GM12864 (cell line): ENCODE measurements around the gene ADCY9.
A peak's percentile ranks its signal among the peaks of the same experiment; 100 is the strongest.
"Not testable (repeated sequence)": the region's sequence is repeated elsewhere in the genome, so short reads cannot be mapped to it uniquely, and the experiment has no call there.

Experiments
- DNase-seq: peaks from one replicate; pipeline ENCODE4 v3.0.0-alpha.2; 2011; ENCODE audit warnings: low read depth
- H3K4me3 ChIP-seq: 2 replicates; pipeline ENCODE4 v1.5.1; 2011; ENCODE audit warnings: mild to moderate bottlenecking, low read depth, low read length, control low read depth
- TF ChIP-seq, protein P1 (sequence below): IDR thresholded peaks from 2 replicates; pipeline ENCODE4 v1.5.1; 2011; ENCODE audit warnings: low read depth, mild to moderate bottlenecking, moderate library complexity, low read length, control low read depth, inconsistent platforms; ENCODE audit errors: missing control alignments

Gene ADCY9

DNA sequence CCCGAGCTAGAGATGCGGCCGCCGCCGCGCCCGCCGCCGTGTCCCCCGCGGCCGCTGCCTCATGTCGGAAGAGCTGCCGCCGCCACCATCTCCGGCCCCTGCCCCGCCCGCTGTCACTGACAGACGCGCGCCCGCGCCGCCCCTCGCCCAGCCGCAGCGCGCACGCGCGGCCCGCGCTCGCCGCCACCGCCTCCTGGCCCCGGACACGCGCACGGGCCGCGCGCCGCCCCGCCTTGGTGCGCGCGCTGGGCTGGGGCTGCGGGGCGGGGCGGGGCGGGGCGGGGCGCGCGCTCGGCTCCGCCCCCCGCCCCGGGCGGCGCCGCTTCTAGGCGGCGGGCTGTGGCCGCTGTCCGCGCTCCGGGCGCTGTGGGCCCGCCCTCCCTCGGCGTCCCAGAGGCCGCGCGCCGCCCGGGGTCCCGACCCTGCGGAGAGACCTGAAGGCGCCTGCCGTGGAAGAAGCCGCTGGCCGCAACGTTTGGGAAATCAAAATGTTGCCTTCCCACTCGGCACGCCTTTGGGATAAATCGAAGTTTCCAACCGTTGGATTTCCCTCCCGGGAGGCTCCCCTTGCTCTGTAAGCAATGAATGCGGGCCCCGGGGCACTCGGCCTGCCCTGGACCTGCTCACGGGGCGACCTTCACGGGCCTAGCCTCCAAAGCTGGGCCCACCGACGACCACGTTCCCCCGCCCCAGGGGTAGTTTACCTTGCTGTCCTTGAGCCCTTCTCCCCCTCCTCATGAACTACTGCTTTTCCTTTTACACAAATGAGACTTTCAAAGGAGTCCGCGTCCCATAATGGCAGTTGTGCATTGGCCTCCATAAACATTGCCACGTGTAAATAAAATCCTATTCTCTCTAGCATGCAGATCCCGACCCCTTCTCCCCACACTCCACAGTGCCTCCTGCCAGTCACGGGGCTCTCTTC is at the start of gene ADCY9:
Gene ADCY9 (minus strand): TSS at position 118 of the 925 bp plus-strand sequence. CDS start 1,000 bp downstream, outside the sequence.
- DNase-seq: no peak
- H3K4me3 ChIP-seq: peak within 1 kb of the TSS; percentile 46
- TF ChIP-seq, protein P1, sequence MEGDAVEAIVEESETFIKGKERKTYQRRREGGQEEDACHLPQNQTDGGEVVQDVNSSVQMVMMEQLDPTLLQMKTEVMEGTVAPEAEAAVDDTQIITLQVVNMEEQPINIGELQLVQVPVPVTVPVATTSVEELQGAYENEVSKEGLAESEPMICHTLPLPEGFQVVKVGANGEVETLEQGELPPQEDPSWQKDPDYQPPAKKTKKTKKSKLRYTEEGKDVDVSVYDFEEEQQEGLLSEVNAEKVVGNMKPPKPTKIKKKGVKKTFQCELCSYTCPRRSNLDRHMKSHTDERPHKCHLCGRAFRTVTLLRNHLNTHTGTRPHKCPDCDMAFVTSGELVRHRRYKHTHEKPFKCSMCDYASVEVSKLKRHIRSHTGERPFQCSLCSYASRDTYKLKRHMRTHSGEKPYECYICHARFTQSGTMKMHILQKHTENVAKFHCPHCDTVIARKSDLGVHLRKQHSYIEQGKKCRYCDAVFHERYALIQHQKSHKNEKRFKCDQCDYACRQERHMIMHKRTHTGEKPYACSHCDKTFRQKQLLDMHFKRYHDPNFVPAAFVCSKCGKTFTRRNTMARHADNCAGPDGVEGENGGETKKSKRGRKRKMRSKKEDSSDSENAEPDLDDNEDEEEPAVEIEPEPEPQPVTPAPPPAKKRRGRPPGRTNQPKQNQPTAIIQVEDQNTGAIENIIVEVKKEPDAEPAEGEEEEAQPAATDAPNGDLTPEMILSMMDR: no peak

DNA sequence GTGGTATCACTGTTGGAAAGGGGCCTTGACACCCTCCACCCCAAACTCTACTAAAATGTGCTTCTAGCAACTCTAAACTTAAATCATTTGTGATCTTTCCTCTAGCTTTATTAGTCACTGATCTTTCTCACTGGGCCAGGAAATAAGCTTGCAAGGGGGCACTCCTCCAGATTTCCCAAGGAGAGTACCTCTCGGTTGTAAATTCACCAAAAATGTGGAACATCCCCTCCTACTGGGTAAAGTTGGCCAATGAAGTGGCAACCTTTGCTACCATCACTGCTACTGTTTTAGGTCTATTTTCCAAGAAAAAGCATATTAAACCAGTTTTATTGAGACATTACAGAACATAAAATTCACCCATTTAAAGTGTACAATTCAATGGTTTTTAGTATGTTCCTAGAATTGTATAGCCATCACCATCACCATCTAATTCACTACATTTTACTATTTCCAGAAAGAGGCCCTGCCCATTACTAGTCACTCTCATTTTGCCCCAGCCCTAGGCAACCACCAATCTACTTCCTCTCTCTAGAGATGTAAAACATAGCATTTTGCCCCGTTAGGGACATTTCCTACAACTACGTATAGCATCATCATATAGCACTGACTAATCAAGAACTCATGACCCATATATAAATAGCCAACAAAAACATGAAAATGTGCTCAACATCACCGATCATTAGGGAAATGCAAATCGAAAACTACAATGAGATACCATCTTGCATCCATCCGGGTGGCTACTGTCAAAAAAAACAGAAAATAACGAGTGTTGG is 44.6 kb upstream of the ADCY9 start:
- no peak for DNase-seq
- TF ChIP-seq, protein P1: no peak

DNA sequence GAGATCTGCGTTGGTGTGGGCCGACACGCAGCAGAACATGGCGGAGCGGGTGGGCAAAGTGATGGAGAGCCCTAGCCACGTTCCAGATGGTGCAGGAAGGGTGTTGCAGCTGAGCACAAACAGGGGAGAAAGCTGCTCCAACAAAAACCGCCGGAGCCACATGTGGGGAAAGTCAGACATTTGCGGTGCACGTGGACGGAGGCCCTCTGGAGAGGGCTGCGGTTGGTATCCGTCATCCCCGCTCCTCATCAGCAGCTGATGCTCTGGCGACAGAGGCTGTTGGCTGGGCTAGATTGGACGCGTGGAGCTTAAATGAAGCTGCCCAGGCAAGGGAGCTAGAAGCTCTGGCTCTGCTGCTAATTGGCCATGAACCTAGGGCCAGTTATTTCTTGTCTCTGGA is 43.5 kb upstream of the ADCY9 start:
- H3K4me3 ChIP-seq: no peak overlapping the region
- no peak for DNase-seq
- TF ChIP-seq, protein P1: no peak

More for the DNA sequence above, 44.6 kb upstream of the ADCY9 start:
- no peak overlapping the region for H3K4me3 ChIP-seq

DNA sequence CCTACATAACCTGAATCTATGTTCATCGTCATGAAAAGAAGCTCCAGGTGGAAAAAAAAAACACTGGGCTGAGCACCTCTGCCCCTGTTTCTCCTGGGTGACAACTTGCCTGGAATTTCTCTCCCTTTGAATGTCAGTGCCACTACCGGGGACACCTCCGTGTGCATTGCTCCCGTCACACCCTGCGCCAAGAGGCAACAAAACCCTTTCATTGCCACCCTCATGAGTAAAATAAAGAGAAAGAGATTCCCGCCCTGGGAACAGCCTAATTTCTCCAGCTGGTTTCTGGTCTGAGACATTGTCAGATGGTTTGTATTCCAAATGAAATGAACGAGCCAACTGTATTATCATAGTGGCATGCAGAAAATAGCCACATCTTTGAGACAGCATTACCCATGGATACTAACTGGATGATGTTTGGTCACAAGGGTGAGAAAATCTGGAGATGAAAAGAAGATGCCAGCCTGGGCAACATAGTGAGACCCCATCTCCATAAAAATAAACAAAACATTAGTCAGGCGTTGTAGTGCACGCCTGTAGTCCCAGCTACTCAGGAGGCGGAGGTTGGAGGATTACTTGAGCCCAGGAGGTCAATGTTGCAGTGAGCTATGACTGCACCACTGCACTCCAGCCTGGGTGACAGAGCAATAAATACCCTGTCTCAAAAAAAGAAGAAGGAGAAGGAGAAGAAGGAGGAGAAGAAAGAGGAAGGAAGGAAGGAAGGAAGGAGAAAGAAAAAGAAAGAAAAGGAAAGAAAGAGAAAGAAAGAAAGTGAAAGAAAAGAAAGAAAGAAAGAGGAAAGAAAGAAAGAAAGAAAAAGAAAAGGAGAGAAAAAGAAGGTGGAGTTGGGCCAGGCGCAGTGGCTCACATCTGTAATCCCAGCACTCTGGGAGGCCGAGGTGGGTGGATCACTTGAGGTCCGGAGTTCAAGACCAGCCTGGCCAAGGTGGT is 42.2 kb upstream of the ADCY9 start:
- DNase-seq: no peak
- TF ChIP-seq, protein P1: no peak
- H3K4me3 ChIP-seq: no peak overlapping the region

DNA sequence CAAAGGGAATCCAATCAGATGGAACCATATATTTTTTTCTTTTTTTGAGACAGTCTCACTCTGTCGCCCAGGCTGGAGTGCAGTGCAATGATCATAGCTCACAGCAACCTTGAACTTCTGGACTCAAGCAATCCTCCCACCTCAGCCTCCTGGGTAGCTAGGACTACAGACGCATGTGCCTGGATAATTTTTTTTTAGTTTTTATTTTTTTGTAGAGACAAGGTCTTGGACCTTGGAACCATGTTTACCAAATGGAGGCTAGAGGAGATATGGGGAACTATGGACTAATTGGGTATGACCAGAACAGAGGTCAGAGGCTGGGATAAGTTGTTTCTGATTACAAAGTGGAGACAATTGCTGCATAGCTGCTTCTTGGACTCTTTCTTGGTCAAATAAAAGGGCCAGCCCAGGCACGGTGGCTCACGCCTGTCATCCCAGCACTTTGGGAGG is 41.2 kb upstream of the ADCY9 start:
- DNase-seq: no peak
- H3K4me3 ChIP-seq: no peak overlapping the region
- TF ChIP-seq, protein P1: no peak

DNA sequence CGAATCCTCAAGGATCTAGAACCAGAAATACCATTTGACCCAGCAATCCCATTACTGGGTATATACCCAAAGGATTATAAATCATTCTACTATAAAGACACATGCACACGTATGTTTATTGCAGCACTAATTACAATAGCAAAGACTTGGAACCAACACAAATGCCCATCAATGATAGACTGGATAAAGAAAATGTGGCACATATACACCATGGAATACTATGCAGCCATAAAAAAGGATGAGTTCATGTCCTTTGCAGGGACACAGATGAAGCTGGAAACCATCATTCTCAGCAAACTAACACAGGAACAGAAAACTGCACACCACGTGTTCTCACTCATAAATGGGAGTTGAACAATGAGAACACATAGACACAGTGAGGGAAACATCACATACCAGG is 40.3 kb upstream of the ADCY9 start:
- not testable (repeated sequence) for DNase-seq, H3K4me3 ChIP-seq

DNA sequence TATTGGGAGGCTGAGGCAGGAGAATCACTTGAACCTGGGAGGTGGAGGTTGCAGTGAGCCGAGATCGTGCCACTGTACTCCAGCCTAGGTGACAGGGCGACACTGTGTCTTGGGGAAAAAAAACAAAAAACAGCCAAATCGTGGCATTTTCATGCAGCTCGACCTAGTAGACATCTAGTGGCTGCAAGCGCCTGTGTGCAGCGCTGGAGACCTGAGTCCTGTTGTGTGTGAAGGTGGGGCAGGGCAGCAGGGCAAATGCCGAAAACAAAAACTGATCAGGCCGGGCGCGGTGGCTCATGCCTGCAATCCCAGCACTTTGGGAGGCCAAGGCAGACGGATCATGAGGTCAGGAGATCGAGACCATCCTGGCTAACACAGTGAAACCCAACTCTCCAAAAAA is 37.1 kb upstream of the ADCY9 start:
- not testable (repeated sequence) for DNase-seq, H3K4me3 ChIP-seq
